GM18519 (cell line): ENCODE data around the gene TRAFD1.

Experiments used
- ATAC-seq: cut with Tn5 transposase; IDR thresholded peaks from one replicate; pipeline ENCODE4 v1.9.1; 2021; ENCODE audit warnings: mild to moderate bottlenecking, moderate library complexity; ENCODE audit not compliant: unreplicated experiment, low FRiP score

Gene TRAFD1

DNA sequence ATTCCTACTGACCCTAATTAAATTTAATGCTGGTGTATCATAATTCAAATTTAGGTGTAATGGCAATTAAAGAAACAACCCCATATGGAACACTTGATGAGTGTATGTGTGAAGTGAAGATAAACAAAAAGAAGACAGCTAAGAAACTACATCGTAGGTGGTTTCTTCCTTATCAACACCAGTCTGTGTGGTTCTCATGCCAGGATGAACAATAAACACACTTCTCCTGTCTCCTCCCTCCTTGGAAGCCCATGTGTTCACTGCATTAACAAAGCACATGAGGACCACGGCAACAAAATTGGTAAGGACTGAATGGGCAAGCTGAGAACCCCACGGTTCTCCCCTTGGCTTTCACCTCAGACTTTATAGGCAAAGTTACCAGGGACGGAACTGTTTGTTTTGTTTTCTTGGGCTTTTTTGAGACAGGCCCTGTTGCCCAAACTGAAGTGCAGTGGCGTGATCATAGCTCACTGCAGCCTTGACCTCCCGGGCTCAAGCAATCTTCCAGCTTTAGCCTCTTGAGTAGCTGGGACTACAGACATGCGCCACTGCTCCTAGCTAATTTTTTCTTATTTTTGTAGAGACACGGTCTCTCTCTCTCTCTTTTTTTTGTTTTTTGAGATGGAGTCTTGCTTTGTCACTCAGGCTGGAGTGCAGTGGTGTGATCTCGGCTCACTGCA is 71.0 kb downstream of the TRAFD1 start:
- ATAC-seq = no peak

DNA sequence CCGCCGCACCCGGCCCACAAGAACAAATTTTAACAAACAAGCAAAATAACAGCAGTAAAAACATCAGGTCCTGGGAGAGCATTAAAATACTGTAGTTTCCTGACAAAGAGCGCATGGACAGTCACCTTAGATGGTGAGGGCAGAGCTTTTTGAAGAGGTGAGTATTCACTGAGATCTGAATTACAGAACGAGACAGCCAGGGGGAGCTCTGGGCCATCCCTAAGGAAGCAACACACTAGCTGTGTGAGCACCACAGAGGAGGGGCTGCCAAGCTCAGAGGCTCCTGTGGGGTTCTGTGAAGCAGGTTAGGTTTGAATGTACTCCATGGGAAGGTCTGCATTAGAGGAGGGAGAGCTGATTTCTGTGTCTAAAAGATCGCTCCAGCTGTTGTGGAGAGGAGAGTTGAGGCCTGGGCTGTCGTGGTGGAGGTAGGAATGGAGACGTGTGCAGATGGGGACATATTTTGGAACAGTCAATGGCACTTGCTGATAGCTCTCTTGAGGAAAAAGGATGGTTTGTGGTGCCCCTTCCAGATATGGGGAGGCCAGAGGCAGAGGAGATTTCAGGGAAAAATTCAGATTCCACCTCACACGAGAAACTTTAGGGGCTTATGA is 72.9 kb downstream of the TRAFD1 start:
- no peak for ATAC-seq

GRCh38 chr12:112199136-112199535 is 73.8 kb downstream of the TRAFD1 start:
- ATAC-seq = no peak
